ENCODE measurements around the gene ENDOG.

- TF ChIP-seq CTCF (IDR thresholded peaks at IDR 0.05) (no peak), POLR2A (IDR thresholded peaks at IDR 0.05) (no peak)
Observed at GRCh38 chr9:128787659-128788058, 30.6 kb upstream of the ENDOG start.
